Sigmoid colon (tissue), 7 donors: ENCODE measurements around the gene SLC13A3. TPM values are rescaled to one million over a fixed set of nuclear protein-coding genes. Genes with fewer than 3 reads are reported as not detected.

Experiments used
- DNase-seq: peaks from one replicate; pipeline ENCODE4 v3.0.0-alpha.2; 2019
- H3K27ac ChIP-seq, 4 donors: fragments of 200-600 bp; sonication (generic); one replicate each; pipeline ENCODE4 v1.5.1; 2016 to 2019; ENCODE audit warnings: mild to moderate bottlenecking in 1 of 4
- H3K27me3 ChIP-seq, 3 donors: fragments of 200-600 bp; sonication (generic); one replicate each; pipeline ENCODE4 v1.5.1; 2019; ENCODE audit warnings: mild to moderate bottlenecking in 1 of 3
- H3K36me3 ChIP-seq, 4 donors: fragments of 200-600 bp; sonication (generic); one replicate each; pipeline ENCODE4 v1.5.1; 2016 to 2019
- H3K4me1 ChIP-seq, 4 donors: fragments of 200-600 bp; sonication (generic); one replicate each; pipeline ENCODE4 v1.5.1; 2017 to 2019
- H3K4me3 ChIP-seq, 4 donors: fragments of 200-600 bp; sonication (generic); one replicate each; pipeline ENCODE4 v1.5.1; 2017 to 2019; ENCODE audit warnings: mild to moderate bottlenecking in 2 of 4, moderate library complexity in 1 of 4
- H3K9me3 ChIP-seq, 4 donors: fragments of 200-600 bp in 3 of 4; sonication (generic) in 3 of 4; one replicate each; pipeline versions ENCODE4 v1.5.1 to v1.6.1; 2013 to 2019
- EP300 ChIP-seq, 4 donors: sonication (generic); formaldehyde crosslinking; IDR thresholded peaks; one replicate each; pipeline ENCODE4 v1.6.1; 2017; ENCODE audit warnings: antibody characterized with exemption in 4 of 4
- POLR2A ChIP-seq, 2 donors: fragments of 450-650 bp; IDR thresholded peaks; one replicate each; pipeline ENCODE4 v1.6.1; 2016; ENCODE audit warnings: antibody characterized with exemption in 2 of 2, mild to moderate bottlenecking in 2 of 2, moderate library complexity in 2 of 2
- POLR2AphosphoS5 ChIP-seq, 4 donors: sonication (generic); formaldehyde crosslinking; IDR thresholded peaks; one replicate each; pipeline ENCODE4 v1.6.1; 2017; ENCODE audit warnings: antibody characterized with exemption in 4 of 4
- WGBS, 2 donors: extraction: QIAGEN DNeasy Blood & Tissue Kit; methylation state at CpG; one replicate each; pipeline ENCODE4 v1.1.7; 2013; 5-methylcytosine and 5-hydroxymethylcytosine counted together
- intact Hi-C: fragments of 100-400 bp; cut with DNase I; formaldehyde crosslinking; loops from one replicate; pipeline ENCODE4 v1.15.1; 2023
- polyA plus RNA-seq, 3 donors: library from polyadenylated mRNA; stranded (reverse); fragments of 200-250 nt; gene quantifications; one replicate each; pipeline ENCODE4 v1.2.3, GENCODE V29; 2013
- total RNA-seq, 4 donors: library from RNA; depleted of rRNA; stranded (reverse); fragments of >200 nt; gene quantifications; one replicate each; pipeline ENCODE4 v1.1.0, GENCODE V29; 2016
- TF ChIP-seq, protein P1 (sequence below), 4 experiments: fragments of 450-650 bp in 3 of 4; fragments of 200-600 bp in 1 of 4; IDR thresholded peaks; one replicate each; pipeline ENCODE4 v1.5.1; 2016 to 2019; ENCODE audit warnings: antibody characterized with exemption in 4 of 4, mild to moderate bottlenecking in 3 of 4, moderate library complexity in 2 of 4
- donor health status: healthy with polysubstance abuse.
- donor health status: Bipolar disorder and iron deficiency.
- donor health status: healthy.

SLC13A3 gene
- total and polyA plus RNA-seq, 7 donors, result 0.48 to 4.2 (median 1.1) TPM; not detected in 2

DNA sequence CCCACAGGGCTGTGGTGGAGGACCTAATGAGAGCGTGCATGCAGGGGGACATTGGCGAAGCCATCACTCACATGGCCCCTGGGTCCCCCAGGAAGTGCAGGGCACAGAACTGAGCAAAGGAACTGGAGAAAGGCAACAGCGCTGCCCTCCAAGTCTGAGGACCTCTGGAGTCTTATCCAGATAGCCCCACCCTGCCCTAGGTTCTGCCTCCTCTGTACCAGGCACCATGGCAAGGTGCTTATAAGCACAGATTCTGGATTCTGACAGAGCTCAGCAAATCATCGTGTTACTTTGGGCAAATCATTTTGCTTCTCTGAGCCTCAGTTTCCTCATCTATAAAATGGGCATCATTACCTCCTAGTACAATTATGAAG, 44.5 kb downstream of the SLC13A3 start:
- intact Hi-C loops, result no loop called here
- no peak overlapping the region for H3K27ac ChIP-seq
- no peaks in the 10 kb centered on the region for H3K27me3 ChIP-seq
- H3K4me3 ChIP-seq, result no peak overlapping the region
- WGBS, 2 donors, result 94 to 96% methylated on average over 4 of the region's 4 CpGs
- H3K4me1 ChIP-seq, result no peaks in the 10 kb centered on the region
- peaks cover 0 to 4% (median 0%) of the 10 kb centered on the region in 4 donors for H3K9me3 ChIP-seq
- no peak for DNase-seq
- no peak for TF ChIP-seq POLR2AphosphoS5 (IDR thresholded peaks at IDR 0.05)
- TF ChIP-seq, protein P1, sequence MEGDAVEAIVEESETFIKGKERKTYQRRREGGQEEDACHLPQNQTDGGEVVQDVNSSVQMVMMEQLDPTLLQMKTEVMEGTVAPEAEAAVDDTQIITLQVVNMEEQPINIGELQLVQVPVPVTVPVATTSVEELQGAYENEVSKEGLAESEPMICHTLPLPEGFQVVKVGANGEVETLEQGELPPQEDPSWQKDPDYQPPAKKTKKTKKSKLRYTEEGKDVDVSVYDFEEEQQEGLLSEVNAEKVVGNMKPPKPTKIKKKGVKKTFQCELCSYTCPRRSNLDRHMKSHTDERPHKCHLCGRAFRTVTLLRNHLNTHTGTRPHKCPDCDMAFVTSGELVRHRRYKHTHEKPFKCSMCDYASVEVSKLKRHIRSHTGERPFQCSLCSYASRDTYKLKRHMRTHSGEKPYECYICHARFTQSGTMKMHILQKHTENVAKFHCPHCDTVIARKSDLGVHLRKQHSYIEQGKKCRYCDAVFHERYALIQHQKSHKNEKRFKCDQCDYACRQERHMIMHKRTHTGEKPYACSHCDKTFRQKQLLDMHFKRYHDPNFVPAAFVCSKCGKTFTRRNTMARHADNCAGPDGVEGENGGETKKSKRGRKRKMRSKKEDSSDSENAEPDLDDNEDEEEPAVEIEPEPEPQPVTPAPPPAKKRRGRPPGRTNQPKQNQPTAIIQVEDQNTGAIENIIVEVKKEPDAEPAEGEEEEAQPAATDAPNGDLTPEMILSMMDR (IDR thresholded peaks at IDR 0.05), result no peak
- TF ChIP-seq EP300 (IDR thresholded peaks at IDR 0.05), result no peak
- TF ChIP-seq POLR2A (IDR thresholded peaks at IDR 0.05), result no peak
- H3K36me3 ChIP-seq, result no peaks in the 10 kb centered on the region

DNA sequence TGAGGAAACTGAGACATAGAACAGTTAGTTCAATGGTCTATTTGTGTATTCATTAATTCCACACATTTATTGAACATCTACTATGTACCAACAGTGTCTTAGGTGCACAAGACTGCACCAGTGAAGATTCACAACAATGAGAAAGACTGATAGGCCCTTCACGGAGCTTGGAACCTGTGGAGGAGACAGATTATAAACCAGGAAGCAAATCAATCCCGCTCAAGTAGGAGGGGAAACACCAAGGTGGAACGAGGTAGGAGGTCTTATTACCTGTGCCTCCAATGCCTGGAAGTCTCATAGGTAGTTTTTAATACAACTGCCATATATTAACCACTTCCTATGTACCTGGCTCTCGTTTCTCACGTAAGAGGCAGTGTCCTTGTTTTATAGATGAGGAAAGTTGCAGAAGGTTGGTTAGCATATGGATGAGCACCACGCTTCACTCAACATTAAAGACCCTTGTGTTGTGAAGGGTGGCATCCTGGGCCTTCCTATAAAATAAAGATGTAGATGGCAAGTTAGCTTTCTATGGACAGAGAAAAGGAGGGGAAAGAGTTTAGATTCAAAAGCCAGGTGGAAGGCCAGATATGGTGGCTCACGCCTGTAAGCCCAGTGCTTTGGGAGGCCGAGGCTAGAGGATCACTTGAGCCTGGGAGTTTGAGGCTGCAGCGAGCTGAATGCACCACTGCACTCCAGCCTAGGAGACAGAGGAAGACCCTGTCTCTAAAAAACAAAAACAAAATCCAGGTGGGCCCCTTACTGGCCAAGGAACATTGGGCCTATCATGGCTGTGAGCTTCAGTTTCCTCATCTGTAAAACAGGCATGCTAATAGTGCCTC, 45.1 kb downstream of the SLC13A3 start:
- H3K4me3 ChIP-seq, result no peak overlapping the region
- H3K36me3 ChIP-seq, result no peaks in the 10 kb centered on the region
- intact Hi-C loops, result no loop called here
- H3K4me1 ChIP-seq, result no peaks in the 10 kb centered on the region
- no peak for DNase-seq
- H3K27me3 ChIP-seq, result no peaks in the 10 kb centered on the region
- H3K9me3 ChIP-seq, result peaks cover 0 to under 1% (median 0%) of the 10 kb centered on the region in 4 donors
- H3K27ac ChIP-seq, result no peak overlapping the region
- 85 to 88% methylated on average over 9 of the region's 9 CpGs for WGBS, 2 donors
- TF ChIP-seq POLR2A (IDR thresholded peaks at IDR 0.05), result no peak

DNA sequence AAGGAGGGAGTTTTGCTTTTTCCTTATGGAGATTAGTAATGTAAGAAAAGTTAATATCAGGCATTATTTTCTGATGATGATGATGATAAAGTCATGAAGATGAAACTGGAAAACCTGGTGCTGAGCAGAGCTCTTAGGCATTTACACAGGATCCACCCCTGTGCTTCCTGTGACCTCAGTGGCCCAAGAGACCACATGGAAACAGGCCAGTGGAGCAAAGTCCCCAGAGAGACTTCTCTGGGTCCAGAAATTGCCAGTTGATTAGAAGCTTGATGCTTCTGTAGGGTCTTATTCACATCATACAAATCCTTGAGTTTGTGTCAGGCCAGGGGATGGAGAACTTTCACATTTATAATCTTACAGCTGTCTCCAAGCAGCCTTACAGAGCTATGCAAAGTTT, 46.1 kb downstream of the SLC13A3 start:
- Histone ChIP-seq H3K27me3 (no peaks in the 10 kb centered on the region), H3K36me3 (no peaks in the 10 kb centered on the region), H3K4me3 (no peak overlapping the region), H3K27ac (no peak overlapping the region), H3K9me3 (no peaks in the 10 kb centered on the region), H3K4me1 (no peaks in the 10 kb centered on the region)
- DNase-seq, result no peak
- TF ChIP-seq POLR2A (IDR thresholded peaks at IDR 0.05) (no peak), EP300 (IDR thresholded peaks at IDR 0.05) (no peak)
- intact Hi-C loops, result no loop called here

DNA sequence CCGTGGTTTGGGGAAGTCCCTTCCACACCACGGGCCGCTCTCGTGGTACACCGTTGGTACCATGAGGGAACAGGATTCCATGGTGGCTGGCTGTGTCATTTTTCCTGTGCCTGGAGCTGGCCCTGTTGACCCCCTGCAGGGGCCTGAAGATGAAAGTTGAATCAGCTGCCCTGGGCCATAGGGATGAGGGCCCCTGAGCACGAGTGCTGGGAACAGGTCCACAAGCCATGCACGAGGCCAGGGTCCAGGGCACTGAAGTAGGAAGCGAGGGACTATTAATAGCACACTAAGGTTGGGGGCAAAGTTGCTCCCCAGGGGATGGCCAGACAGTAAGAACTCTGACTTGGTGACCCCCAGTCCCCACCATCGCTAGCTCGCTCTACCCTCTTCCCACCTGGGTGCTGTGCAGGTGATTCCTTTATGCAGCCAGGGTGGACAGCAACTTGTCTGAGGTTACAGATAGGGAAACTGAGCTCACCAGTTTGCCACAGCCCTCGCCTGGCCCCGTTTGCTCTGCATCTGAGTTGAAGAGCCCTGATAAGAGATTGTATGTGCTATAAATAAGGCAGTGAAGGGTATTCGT, 46.6 kb downstream of the SLC13A3 start:
- Histone ChIP-seq H3K4me1 (no peaks in the 10 kb centered on the region), H3K36me3 (no peaks in the 10 kb centered on the region), H3K4me3 (no peak overlapping the region), H3K9me3 (no peaks in the 10 kb centered on the region), H3K27ac (no peak overlapping the region), H3K27me3 (no peaks in the 10 kb centered on the region)
- no peak for DNase-seq
- no peak for TF ChIP-seq POLR2AphosphoS5 (IDR thresholded peaks at IDR 0.05)
- TF ChIP-seq EP300 (IDR thresholded peaks at IDR 0.05), result no peak
- TF ChIP-seq, protein P1 (IDR thresholded peaks at IDR 0.05), result no peak
- no peak for TF ChIP-seq POLR2A (IDR thresholded peaks at IDR 0.05)
- 81 to 87% methylated on average over 13 of the region's 13 CpGs for WGBS, 2 donors
- intact Hi-C loops, result no loop called here

DNA sequence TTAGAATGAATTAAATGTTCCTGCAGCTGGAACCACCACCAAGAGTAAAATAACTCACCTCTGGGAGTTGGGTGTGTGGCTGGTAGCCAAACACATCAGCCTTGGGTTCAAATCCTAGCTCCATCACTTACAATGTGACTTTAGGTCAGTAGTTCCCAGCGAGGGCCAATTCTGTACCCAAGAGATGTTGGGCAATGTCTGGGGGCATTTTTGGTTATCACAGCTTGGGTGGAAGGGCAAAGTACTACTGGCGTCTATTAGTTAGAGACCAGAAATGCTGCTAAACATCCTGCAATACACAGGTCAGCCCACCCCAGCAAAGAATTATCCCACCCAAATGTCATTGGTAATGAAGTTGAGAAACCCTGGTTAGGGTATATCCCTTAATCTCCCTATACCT, 48.8 kb downstream of the SLC13A3 start:
- H3K27ac ChIP-seq, result no peak overlapping the region
- no peaks in the 10 kb centered on the region for H3K36me3 ChIP-seq
- 78 to 84% methylated on average over 2 of the region's 2 CpGs for WGBS, 2 donors
- TF ChIP-seq POLR2A (IDR thresholded peaks at IDR 0.05) (no peak), EP300 (IDR thresholded peaks at IDR 0.05) (no peak), POLR2AphosphoS5 (IDR thresholded peaks at IDR 0.05) (no peak)
- TF ChIP-seq, protein P1 (IDR thresholded peaks at IDR 0.05), result no peak
- no peaks in the 10 kb centered on the region for H3K4me1 ChIP-seq
- intact Hi-C loops, result no loop called here
- no peaks in the 10 kb centered on the region for H3K27me3 ChIP-seq
- no peak for DNase-seq
- H3K4me3 ChIP-seq, result no peak overlapping the region
- H3K9me3 ChIP-seq, result no peaks in the 10 kb centered on the region
